Measurements from ENCODE around the gene RNF14.

The RNF14 gene

GRCh38 chr5:141935538-141935937, 33.4 kb upstream of the RNF14 start:
- DNase-seq (ENCODE audit: low spot score): no peak
- Mint-ChIP-seq H3K4me3 (no peak overlapping the region), H3K9me3 (no peaks in the 10 kb centered on the region), H3K27me3 (ENCODE audit: low read depth) (no peaks in the 10 kb centered on the region), H3K4me1 (ENCODE audit: low read depth) (peaks cover 2% of the 10 kb centered on the region), H3K27ac (no peak overlapping the region), H3K36me3 (ENCODE audit: low read depth) (peaks cover 52% of the 10 kb centered on the region)

GRCh38 chr5:141940695-141941271, 28.1 kb upstream of the RNF14 start:
- H3K9me3 Mint-ChIP-seq: no peaks in the 10 kb centered on the region
- peaks cover 18% of the 10 kb centered on the region for H3K36me3 Mint-ChIP-seq (ENCODE audit: low read depth)
- no peak overlapping the region for H3K4me3 Mint-ChIP-seq
- peaks cover 7% of the 10 kb centered on the region for H3K4me1 Mint-ChIP-seq (ENCODE audit: low read depth)
- DNase-seq (ENCODE audit: low spot score): no peak
- no peaks in the 10 kb centered on the region for H3K27me3 Mint-ChIP-seq (ENCODE audit: low read depth)
- no peak overlapping the region for H3K27ac Mint-ChIP-seq

- peaks cover 7% of the 10 kb centered on the region for H3K4me1 Mint-ChIP-seq (ENCODE audit: low read depth)
- no peaks in the 10 kb centered on the region for H3K9me3 Mint-ChIP-seq
- peaks cover 15% of the 10 kb centered on the region for H3K36me3 Mint-ChIP-seq (ENCODE audit: low read depth)
- DNase-seq (ENCODE audit: low spot score): no peak
- H3K27me3 Mint-ChIP-seq (ENCODE audit: low read depth): no peaks in the 10 kb centered on the region
- H3K27ac Mint-ChIP-seq: no peak overlapping the region
- H3K4me3 Mint-ChIP-seq: no peak overlapping the region
Observed at GRCh38 chr5:141941307-141941706, 27.6 kb upstream of the RNF14 start.

- Mint-ChIP-seq H3K27me3 (ENCODE audit: low read depth) (no peaks in the 10 kb centered on the region), H3K27ac (no peak overlapping the region), H3K4me1 (ENCODE audit: low read depth) (peaks cover 7% of the 10 kb centered on the region), H3K36me3 (ENCODE audit: low read depth) (peaks cover 15% of the 10 kb centered on the region), H3K4me3 (no peak overlapping the region), H3K9me3 (no peaks in the 10 kb centered on the region)
- DNase-seq (ENCODE audit: low spot score): no peak
Observed at GRCh38 chr5:141941779-141942178, 27.1 kb upstream of the RNF14 start.

- H3K4me1 Mint-ChIP-seq (ENCODE audit: low read depth): peaks cover 7% of the 10 kb centered on the region
- no peak for DNase-seq (ENCODE audit: low spot score)
- no peak overlapping the region for H3K4me3 Mint-ChIP-seq
- peaks cover 15% of the 10 kb centered on the region for H3K36me3 Mint-ChIP-seq (ENCODE audit: low read depth)
- no peaks in the 10 kb centered on the region for H3K9me3 Mint-ChIP-seq
- H3K27me3 Mint-ChIP-seq (ENCODE audit: low read depth): no peaks in the 10 kb centered on the region
- H3K27ac Mint-ChIP-seq: no peak overlapping the region
Observed at GRCh38 chr5:141942185-141942857, 26.6 kb upstream of the RNF14 start.

- Mint-ChIP-seq H3K36me3 (ENCODE audit: low read depth) (peaks cover 9% of the 10 kb centered on the region), H3K4me1 (ENCODE audit: low read depth) (peaks cover 7% of the 10 kb centered on the region), H3K27ac (no peak overlapping the region), H3K27me3 (ENCODE audit: low read depth) (no peaks in the 10 kb centered on the region), H3K9me3 (no peaks in the 10 kb centered on the region), H3K4me3 (no peak overlapping the region)
- no peak for DNase-seq (ENCODE audit: low spot score)
Observed at GRCh38 chr5:141944076-141944475, 24.8 kb upstream of the RNF14 start.

- DNase-seq (ENCODE audit: low spot score): no peak
- Mint-ChIP-seq H3K36me3 (ENCODE audit: low read depth) (peaks cover 3% of the 10 kb centered on the region), H3K27me3 (ENCODE audit: low read depth) (no peaks in the 10 kb centered on the region), H3K9me3 (no peaks in the 10 kb centered on the region), H3K4me3 (no peak overlapping the region), H3K27ac (no peak overlapping the region), H3K4me1 (ENCODE audit: low read depth) (peaks cover 6% of the 10 kb centered on the region)
Observed at GRCh38 chr5:141945511-141946051, 23.3 kb upstream of the RNF14 start.

GRCh38 chr5:141947316-141947715, 21.6 kb upstream of the RNF14 start:
- no peak for DNase-seq (ENCODE audit: low spot score)
- Mint-ChIP-seq H3K9me3 (no peaks in the 10 kb centered on the region), H3K27ac (no peak overlapping the region), H3K4me3 (no peak overlapping the region), H3K27me3 (ENCODE audit: low read depth) (no peaks in the 10 kb centered on the region), H3K4me1 (ENCODE audit: low read depth) (peaks cover 9% of the 10 kb centered on the region), H3K36me3 (ENCODE audit: low read depth) (no peaks in the 10 kb centered on the region)

GRCh38 chr5:141948812-141949211, 20.1 kb upstream of the RNF14 start:
- Mint-ChIP-seq H3K4me1 (ENCODE audit: low read depth) (peaks cover 9% of the 10 kb centered on the region), H3K9me3 (no peaks in the 10 kb centered on the region), H3K27me3 (ENCODE audit: low read depth) (no peaks in the 10 kb centered on the region), H3K4me3 (no peak overlapping the region), H3K36me3 (ENCODE audit: low read depth) (no peaks in the 10 kb centered on the region), H3K27ac (no peak overlapping the region)
- no peak for DNase-seq (ENCODE audit: low spot score)

GRCh38 chr5:141949511-141949910, 19.4 kb upstream of the RNF14 start:
- DNase-seq (ENCODE audit: low spot score): no peak
- Mint-ChIP-seq H3K27me3 (ENCODE audit: low read depth) (no peaks in the 10 kb centered on the region), H3K4me3 (no peak overlapping the region), H3K36me3 (ENCODE audit: low read depth) (no peaks in the 10 kb centered on the region), H3K27ac (no peak overlapping the region), H3K9me3 (no peaks in the 10 kb centered on the region), H3K4me1 (ENCODE audit: low read depth) (peaks cover 13% of the 10 kb centered on the region)

GRCh38 chr5:141950207-141951005, 18.5 kb upstream of the RNF14 start:
- H3K36me3 Mint-ChIP-seq (ENCODE audit: low read depth): no peaks in the 10 kb centered on the region

GRCh38 chr5:141951332-141951781, 17.5 kb upstream of the RNF14 start:
- Mint-ChIP-seq H3K4me1 (ENCODE audit: low read depth) (peaks cover 13% of the 10 kb centered on the region), H3K9me3 (no peaks in the 10 kb centered on the region), H3K27ac (peak overlapping the region; percentile 26), H3K36me3 (ENCODE audit: low read depth) (no peaks in the 10 kb centered on the region), H3K4me3 (peak overlapping the region; percentile 45), H3K27me3 (ENCODE audit: low read depth) (no peaks in the 10 kb centered on the region)
- DNase-seq (ENCODE audit: low spot score): no peak

More at GRCh38 chr5:141950207-141951005, 18.5 kb upstream of the RNF14 start:
- no peaks in the 10 kb centered on the region for H3K27me3 Mint-ChIP-seq (ENCODE audit: low read depth)
- H3K4me3 Mint-ChIP-seq: no peak overlapping the region
- no peaks in the 10 kb centered on the region for H3K9me3 Mint-ChIP-seq
- DNase-seq (ENCODE audit: low spot score): no peak
- H3K27ac Mint-ChIP-seq: no peak overlapping the region
- peaks cover 13% of the 10 kb centered on the region for H3K4me1 Mint-ChIP-seq (ENCODE audit: low read depth)

- H3K4me1 Mint-ChIP-seq (ENCODE audit: low read depth): peaks cover 13% of the 10 kb centered on the region
- H3K27me3 Mint-ChIP-seq (ENCODE audit: low read depth): no peaks in the 10 kb centered on the region
- no peaks in the 10 kb centered on the region for H3K9me3 Mint-ChIP-seq
- H3K27ac Mint-ChIP-seq: no peak overlapping the region
- no peak for DNase-seq (ENCODE audit: low spot score)
- peak overlapping the region; percentile 45 for H3K4me3 Mint-ChIP-seq
- no peaks in the 10 kb centered on the region for H3K36me3 Mint-ChIP-seq (ENCODE audit: low read depth)
Observed at GRCh38 chr5:141952020-141952419, 16.9 kb upstream of the RNF14 start.

- no peak overlapping the region for H3K27ac Mint-ChIP-seq
- no peak overlapping the region for H3K4me3 Mint-ChIP-seq
- no peaks in the 10 kb centered on the region for H3K27me3 Mint-ChIP-seq (ENCODE audit: low read depth)
- no peaks in the 10 kb centered on the region for H3K9me3 Mint-ChIP-seq
- no peaks in the 10 kb centered on the region for H3K36me3 Mint-ChIP-seq (ENCODE audit: low read depth)
- H3K4me1 Mint-ChIP-seq (ENCODE audit: low read depth): peaks cover 30% of the 10 kb centered on the region
- no peak for DNase-seq (ENCODE audit: low spot score)
Observed at GRCh38 chr5:141954194-141954593, 14.7 kb upstream of the RNF14 start.

Data from T-helper 2 cell treated with Interferon-gamma antibody and Interleukin-4, amounts not matched to agents 5 μg/mL and 100 μg/mL, for 36 hours (primary cell).